ENCODE measurements around the gene ARL4D.

GRCh38 chr17:43395165-43395564 is 3.6 kb upstream of the ARL4D start:
- no peak for TF ChIP-seq POLR2A (IDR thresholded peaks at IDR 0.05)
- no peak for TF ChIP-seq CTCF (IDR thresholded peaks at IDR 0.05)
- no peak for TF ChIP-seq POLR2AphosphoS5 (IDR thresholded peaks at IDR 0.05; ENCODE audit: insufficient read depth in 1 of 2, low read depth in 1 of 2)
